ENCODE measurements around the gene IPO9. TPM values are rescaled to one million over a fixed set of nuclear protein-coding genes. Genes with fewer than 3 reads are reported as not detected.

IPO9 gene
- polyA plus RNA-seq, 1 donor (not counting 4 experiments of a cell fraction or from before 2014, with no cell fraction given), result 38.9 TPM

DNA sequence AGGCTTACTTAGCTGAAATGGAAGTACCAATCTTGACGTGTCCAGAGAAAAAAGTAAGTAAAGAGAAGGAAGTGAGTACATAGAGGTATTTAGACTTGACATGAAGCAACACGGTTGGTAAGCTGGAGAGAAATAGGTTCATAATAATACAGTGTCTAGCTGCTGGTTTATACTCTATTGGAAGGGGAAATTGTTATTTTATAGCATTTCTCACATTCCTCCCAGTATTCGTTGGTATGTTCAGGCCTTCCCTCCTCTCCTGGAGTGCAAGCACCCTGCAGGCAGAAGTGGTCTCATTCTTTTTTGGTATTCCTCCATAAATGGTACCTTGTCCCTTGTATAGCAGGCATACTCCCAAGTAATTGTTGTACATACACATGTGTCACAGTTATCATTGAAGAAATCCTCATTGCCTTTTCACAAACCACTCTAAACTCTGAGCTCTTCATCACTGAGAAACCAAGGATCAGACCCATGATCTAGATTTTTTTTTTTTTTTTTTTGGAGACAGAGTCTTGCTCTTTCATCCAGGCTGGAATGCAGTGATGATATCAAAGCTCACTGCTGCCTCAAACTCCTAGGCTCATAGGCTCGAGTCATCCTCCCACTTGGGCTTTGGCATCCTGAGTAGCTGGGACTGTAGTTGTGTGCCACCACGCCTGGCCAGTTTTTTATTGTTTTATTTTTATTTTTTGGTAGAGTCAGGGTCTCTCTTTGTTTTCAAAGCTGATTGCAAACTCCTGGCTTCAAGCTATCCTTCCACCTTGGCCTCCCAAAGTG, 9.8 kb upstream of the IPO9 start:
- Histone ChIP-seq H3K36me3 (ENCODE audit: control insufficient read depth in 2 of 2, extremely low read depth in 1 of 2, insufficient read depth in 2 of 2, low read length in 2 of 2) (peaks cover 40 to 41% of the 10 kb centered on the region in 2 experiments), H3K27me3 (ENCODE audit: control insufficient read depth, extremely low read depth, insufficient read depth, low read length) (no peaks in the 10 kb centered on the region), H4K20me1 (ENCODE audit: control insufficient read depth, extremely low read depth, insufficient read depth, low read length) (peaks cover 2% of the 10 kb centered on the region), H3K9me3 (ENCODE audit: control insufficient read depth, low read depth, low read length) (no peaks in the 10 kb centered on the region), H3K4me2 (ENCODE audit: control insufficient read depth, extremely low read depth, insufficient read depth, low read depth, low read length) (no peak overlapping the region), H3K4me1 (ENCODE audit: control insufficient read depth, extremely low read depth, insufficient read depth, low read length) (no peaks in the 10 kb centered on the region), H3K4me3 (ENCODE audit: control insufficient read depth in 2 of 3, extremely low read depth in 1 of 3, insufficient read depth in 2 of 3, low read depth in 1 of 3, low read length in 3 of 3) (no peak overlapping the region), H3K79me2 (ENCODE audit: control insufficient read depth, insufficient read depth, low read length) (no peaks in the 10 kb centered on the region), H3K27ac (ENCODE audit: control insufficient read depth, insufficient read depth, low read length) (no peak overlapping the region), H3K9ac (ENCODE audit: control insufficient read depth, extremely low read depth, insufficient read depth, low read length) (no peak overlapping the region), H3K9me1 (ENCODE audit: control insufficient read depth, extremely low read depth, insufficient read depth, low read length) (no peaks in the 10 kb centered on the region), H2AFZ (ENCODE audit: control insufficient read depth, low read length) (no peak overlapping the region)
- no peak for TF ChIP-seq EZH2 (IDR thresholded peaks at IDR 0.05; ENCODE audit: low read length)
- TF ChIP-seq, protein P1, sequence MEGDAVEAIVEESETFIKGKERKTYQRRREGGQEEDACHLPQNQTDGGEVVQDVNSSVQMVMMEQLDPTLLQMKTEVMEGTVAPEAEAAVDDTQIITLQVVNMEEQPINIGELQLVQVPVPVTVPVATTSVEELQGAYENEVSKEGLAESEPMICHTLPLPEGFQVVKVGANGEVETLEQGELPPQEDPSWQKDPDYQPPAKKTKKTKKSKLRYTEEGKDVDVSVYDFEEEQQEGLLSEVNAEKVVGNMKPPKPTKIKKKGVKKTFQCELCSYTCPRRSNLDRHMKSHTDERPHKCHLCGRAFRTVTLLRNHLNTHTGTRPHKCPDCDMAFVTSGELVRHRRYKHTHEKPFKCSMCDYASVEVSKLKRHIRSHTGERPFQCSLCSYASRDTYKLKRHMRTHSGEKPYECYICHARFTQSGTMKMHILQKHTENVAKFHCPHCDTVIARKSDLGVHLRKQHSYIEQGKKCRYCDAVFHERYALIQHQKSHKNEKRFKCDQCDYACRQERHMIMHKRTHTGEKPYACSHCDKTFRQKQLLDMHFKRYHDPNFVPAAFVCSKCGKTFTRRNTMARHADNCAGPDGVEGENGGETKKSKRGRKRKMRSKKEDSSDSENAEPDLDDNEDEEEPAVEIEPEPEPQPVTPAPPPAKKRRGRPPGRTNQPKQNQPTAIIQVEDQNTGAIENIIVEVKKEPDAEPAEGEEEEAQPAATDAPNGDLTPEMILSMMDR (optimal IDR thresholded peaks at IDR 0.05 in 1 of 3, IDR thresholded peaks at IDR 0.05 in 1 of 3, conservative IDR thresholded peaks at IDR 0.05 in 1 of 3; ENCODE audit: extremely low read depth in 1 of 3, insufficient read depth in 2 of 3, low read length in 3 of 3), result no peak
- dilution Hi-C loops (cut with MboI; ENCODE audit: extremely low pct_ligation_motif_present, low sequenced_read_pairs), result no loop called here
- DNase-seq (ENCODE audit: low read depth, low spot score) (no peak), FAIRE-seq (no peak)

DNA sequence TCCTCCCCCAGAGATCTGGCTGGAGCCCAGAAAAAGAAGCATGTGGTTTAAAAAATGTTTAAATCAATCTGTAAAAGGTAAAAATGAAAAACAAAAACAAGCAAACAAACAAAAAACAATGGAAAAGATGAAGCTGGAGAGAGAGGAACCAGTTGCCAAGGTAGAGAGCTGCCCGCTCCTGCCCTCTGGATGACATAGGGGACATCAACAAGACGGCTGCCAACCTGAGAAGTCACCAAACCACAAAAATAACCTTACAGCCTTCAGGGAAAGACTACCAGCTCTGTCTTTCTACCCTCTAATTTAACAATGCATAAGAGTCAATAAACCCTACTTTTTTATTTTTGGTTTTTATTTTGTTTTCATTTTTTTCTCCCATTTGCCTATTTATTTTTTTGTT, 8.5 kb upstream of the IPO9 start:
- no peaks in the 10 kb centered on the region for H3K9me1 ChIP-seq (ENCODE audit: control insufficient read depth, extremely low read depth, insufficient read depth, low read length)
- no peak overlapping the region for H3K9ac ChIP-seq (ENCODE audit: control insufficient read depth, extremely low read depth, insufficient read depth, low read length)
- DNase-seq (ENCODE audit: low read depth, low spot score) (no peak), FAIRE-seq (no peak)
- H3K36me3 ChIP-seq (ENCODE audit: control insufficient read depth in 2 of 2, extremely low read depth in 1 of 2, insufficient read depth in 2 of 2, low read length in 2 of 2), result peaks cover 39 to 40% of the 10 kb centered on the region in 2 experiments
- H3K4me1 ChIP-seq (ENCODE audit: control insufficient read depth, extremely low read depth, insufficient read depth, low read length), result no peaks in the 10 kb centered on the region
- H3K79me2 ChIP-seq (ENCODE audit: control insufficient read depth, insufficient read depth, low read length), result no peaks in the 10 kb centered on the region
- peaks cover 2% of the 10 kb centered on the region for H4K20me1 ChIP-seq (ENCODE audit: control insufficient read depth, extremely low read depth, insufficient read depth, low read length)
- no peak overlapping the region for H3K4me2 ChIP-seq (ENCODE audit: control insufficient read depth, extremely low read depth, insufficient read depth, low read depth, low read length)
- H3K4me3 ChIP-seq (ENCODE audit: control insufficient read depth in 2 of 3, extremely low read depth in 1 of 3, insufficient read depth in 2 of 3, low read depth in 1 of 3, low read length in 3 of 3), result no peak overlapping the region
- H3K27ac ChIP-seq (ENCODE audit: control insufficient read depth, insufficient read depth, low read length), result no peak overlapping the region
- dilution Hi-C loops (cut with MboI; ENCODE audit: extremely low pct_ligation_motif_present, low sequenced_read_pairs), result no loop called here
- TF ChIP-seq EZH2 (IDR thresholded peaks at IDR 0.05; ENCODE audit: low read length), result no peak
- TF ChIP-seq, protein P1 (optimal IDR thresholded peaks at IDR 0.05 in 1 of 3, IDR thresholded peaks at IDR 0.05 in 1 of 3, conservative IDR thresholded peaks at IDR 0.05 in 1 of 3; ENCODE audit: extremely low read depth in 1 of 3, insufficient read depth in 2 of 3, low read length in 3 of 3), result no peak
- H3K27me3 ChIP-seq (ENCODE audit: control insufficient read depth, extremely low read depth, insufficient read depth, low read length), result no peaks in the 10 kb centered on the region
- no peak overlapping the region for H2AFZ ChIP-seq (ENCODE audit: control insufficient read depth, low read length)
- no peaks in the 10 kb centered on the region for H3K9me3 ChIP-seq (ENCODE audit: control insufficient read depth, low read depth, low read length)
